Smooth muscle cell (in vitro differentiated cells): Measurements from ENCODE around the gene EGLN3. TPM values are rescaled to one million over a fixed set of nuclear protein-coding genes. Genes with fewer than 3 reads are reported as not detected.
A peak's percentile ranks its signal among the peaks of the same experiment; 100 is the strongest.

Source experiments
- DNase-seq: peaks from one replicate; lab custom pipeline; 2025; ENCODE audit not compliant: unreplicated experiment; lab: John Stamatoyannopoulos, UW
- H2AFZ ChIP-seq: fragments of 200-600 bp; sonication (generic); 2 replicates; pipeline ENCODE4 v1.6.0; 2016; ENCODE audit warnings: antibody characterized with exemption, low read depth, mild to moderate bottlenecking
- H3F3A ChIP-seq: fragments of 200-600 bp; sonication (generic); 2 replicates; pipeline ENCODE4 v1.6.0; 2017; ENCODE audit warnings: antibody characterized with exemption, low read depth
- H3K27ac ChIP-seq: fragments of 200-600 bp; sonication (generic); 2 replicates; pipeline ENCODE4 v1.5.1; 2016; ENCODE audit warnings: low read depth, mild to moderate bottlenecking
- H3K27me3 ChIP-seq: fragments of 200-600 bp; sonication (generic); 2 replicates; pipeline ENCODE4 v1.6.1; 2016; ENCODE audit warnings: low read depth, mild to moderate bottlenecking
- H3K36me3 ChIP-seq: fragments of 200-600 bp; sonication (generic); 2 replicates; pipeline ENCODE4 v1.5.1; 2016; ENCODE audit warnings: low read depth
- H3K4me1 ChIP-seq: fragments of 200-600 bp; sonication (generic); 2 replicates; pipeline ENCODE4 v1.5.1; 2016; ENCODE audit warnings: low read depth
- H3K4me2 ChIP-seq: fragments of 200-600 bp; sonication (generic); 2 replicates; pipeline ENCODE4 v1.6.0; 2016; ENCODE audit warnings: mild to moderate bottlenecking
- H3K4me3 ChIP-seq: fragments of 200-600 bp; sonication (generic); 2 replicates; pipeline ENCODE4 v1.5.1; 2016; ENCODE audit warnings: mild to moderate bottlenecking
- H3K79me2 ChIP-seq: fragments of 200-600 bp; sonication (generic); 2 replicates; pipeline ENCODE4 v1.6.0; 2016; ENCODE audit warnings: low read depth, mild to moderate bottlenecking
- H3K9ac ChIP-seq: fragments of 200-600 bp; sonication (generic); 2 replicates; pipeline ENCODE4 v1.6.0; 2016; ENCODE audit warnings: low read depth
- H3K9me3 ChIP-seq: fragments of 200-600 bp; sonication (generic); replicated peaks from 2 replicates; pipeline ENCODE4 v1.5.1; 2016; ENCODE audit warnings: low read depth
- H4K20me1 ChIP-seq: fragments of 200-600 bp; sonication (generic); 2 replicates; pipeline ENCODE4 v1.6.0; 2016; ENCODE audit warnings: low read depth
- WGBS: methylation state at CpG from one replicate; pipeline ENCODE4 v1.1.7; 2016; ENCODE audit warnings: low lambda C conversion rate; 5-methylcytosine and 5-hydroxymethylcytosine counted together
- polyA plus RNA-seq: library from polyadenylated mRNA; unstranded; fragments of >200 nt; fragmentation: Nextera tagmentation; extraction: Ambion mirVana; gene quantifications from 2 replicates; pipeline ENCODE4 v1.2.1, GENCODE V29; 2016
- total RNA-seq: library from RNA; depleted of rRNA; stranded (reverse); fragments of >200 nt; gene quantifications from 2 replicates; pipeline ENCODE4 v1.2.3, GENCODE V29; 2014
- TF ChIP-seq, protein P1 (sequence below): fragments of 200-600 bp; sonication (generic); IDR thresholded peaks from 2 replicates; pipeline ENCODE4 v1.5.1; 2017; ENCODE audit warnings: borderline replicate concordance, mild to moderate bottlenecking, antibody characterized with exemption; ENCODE audit not compliant: insufficient read depth, poor library complexity, severe bottlenecking

EGLN3 gene
- total and polyA plus RNA-seq, 2 experiments from 2014 or later, result 127 to 146 TPM

DNA sequence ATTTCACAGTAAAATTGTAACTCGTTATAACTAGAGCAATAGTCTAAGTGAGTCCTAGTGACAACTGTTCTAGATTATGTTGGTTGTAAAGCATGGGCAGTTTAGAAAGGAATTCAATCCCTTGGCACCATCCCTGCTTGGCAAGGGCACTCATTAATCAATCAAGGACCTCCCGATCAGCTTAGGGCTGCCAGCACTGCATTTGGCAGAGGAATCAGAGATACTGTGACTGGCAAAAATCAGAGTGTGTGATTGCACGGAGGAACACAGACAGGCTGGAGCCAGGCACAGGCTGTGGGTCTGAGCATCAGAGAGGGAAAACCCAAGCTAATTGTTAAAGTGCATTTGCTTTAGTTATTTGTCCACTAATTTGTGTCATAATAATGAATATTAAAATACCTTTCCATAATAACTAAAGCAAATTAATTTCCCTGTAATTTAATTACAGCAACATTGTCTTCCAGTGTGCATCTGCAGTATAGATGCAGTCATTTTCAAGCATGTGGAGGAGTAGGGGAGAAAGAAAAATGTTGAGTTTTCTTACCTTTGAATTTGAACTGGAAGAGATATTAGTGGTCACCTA, 3.2 kb upstream of the EGLN3 start:
- no peaks in the 10 kb centered on the region for H3K36me3 ChIP-seq
- no peak for DNase-seq
- no peak overlapping the region for H2AFZ ChIP-seq
- H3K4me2 ChIP-seq, result no peak overlapping the region
- H3K27ac ChIP-seq, result no peak overlapping the region
- H3K9ac ChIP-seq, result no peak overlapping the region
- no peak overlapping the region for H3K4me3 ChIP-seq
- H3K4me1 ChIP-seq, result peaks cover 7% of the 10 kb centered on the region
- 77% methylated on average over 3 of the region's 3 CpGs for WGBS
- H3F3A ChIP-seq, result no peaks in the 10 kb centered on the region
- H3K27me3 ChIP-seq, result no peaks in the 10 kb centered on the region
- peaks cover 17% of the 10 kb centered on the region for H4K20me1 ChIP-seq
- H3K9me3 ChIP-seq, result no peaks in the 10 kb centered on the region
- peaks cover 17% of the 10 kb centered on the region for H3K79me2 ChIP-seq
- TF ChIP-seq, protein P1, sequence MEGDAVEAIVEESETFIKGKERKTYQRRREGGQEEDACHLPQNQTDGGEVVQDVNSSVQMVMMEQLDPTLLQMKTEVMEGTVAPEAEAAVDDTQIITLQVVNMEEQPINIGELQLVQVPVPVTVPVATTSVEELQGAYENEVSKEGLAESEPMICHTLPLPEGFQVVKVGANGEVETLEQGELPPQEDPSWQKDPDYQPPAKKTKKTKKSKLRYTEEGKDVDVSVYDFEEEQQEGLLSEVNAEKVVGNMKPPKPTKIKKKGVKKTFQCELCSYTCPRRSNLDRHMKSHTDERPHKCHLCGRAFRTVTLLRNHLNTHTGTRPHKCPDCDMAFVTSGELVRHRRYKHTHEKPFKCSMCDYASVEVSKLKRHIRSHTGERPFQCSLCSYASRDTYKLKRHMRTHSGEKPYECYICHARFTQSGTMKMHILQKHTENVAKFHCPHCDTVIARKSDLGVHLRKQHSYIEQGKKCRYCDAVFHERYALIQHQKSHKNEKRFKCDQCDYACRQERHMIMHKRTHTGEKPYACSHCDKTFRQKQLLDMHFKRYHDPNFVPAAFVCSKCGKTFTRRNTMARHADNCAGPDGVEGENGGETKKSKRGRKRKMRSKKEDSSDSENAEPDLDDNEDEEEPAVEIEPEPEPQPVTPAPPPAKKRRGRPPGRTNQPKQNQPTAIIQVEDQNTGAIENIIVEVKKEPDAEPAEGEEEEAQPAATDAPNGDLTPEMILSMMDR, result no peak

DNA sequence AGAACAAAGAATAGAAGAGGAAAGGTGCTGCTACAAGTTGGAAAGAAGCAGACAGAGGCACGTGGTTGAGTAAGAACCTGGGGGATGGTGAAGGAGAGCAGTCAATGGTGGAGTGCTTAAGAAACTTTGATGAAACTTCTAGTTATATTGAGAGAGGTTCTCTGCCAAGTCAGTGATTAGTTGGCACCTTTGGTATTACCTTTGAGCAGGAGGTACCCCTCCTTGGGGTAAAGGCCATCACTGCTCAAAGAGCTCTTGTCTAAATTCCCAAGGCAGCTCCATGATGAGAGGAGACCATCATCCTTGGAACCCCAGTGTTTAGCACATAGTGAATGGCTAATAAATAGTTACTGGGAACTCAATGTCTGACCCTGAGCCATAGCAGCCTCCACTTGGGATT, 1.7 kb upstream of the EGLN3 start:
- no peak for DNase-seq
- Histone ChIP-seq H3K4me2 (no peak overlapping the region), H3K27ac (no peak overlapping the region), H3K4me1 (peaks cover 14% of the 10 kb centered on the region), H3F3A (no peaks in the 10 kb centered on the region), H3K36me3 (no peaks in the 10 kb centered on the region), H3K9me3 (no peaks in the 10 kb centered on the region), H3K9ac (no peak overlapping the region), H3K4me3 (no peak overlapping the region), H3K27me3 (no peaks in the 10 kb centered on the region), H4K20me1 (peaks cover 33% of the 10 kb centered on the region), H2AFZ (no peak overlapping the region), H3K79me2 (peaks cover 33% of the 10 kb centered on the region)
- TF ChIP-seq, protein P1, result no peak
- WGBS, result 89% methylated on average over 1 of the region's 1 CpG

DNA sequence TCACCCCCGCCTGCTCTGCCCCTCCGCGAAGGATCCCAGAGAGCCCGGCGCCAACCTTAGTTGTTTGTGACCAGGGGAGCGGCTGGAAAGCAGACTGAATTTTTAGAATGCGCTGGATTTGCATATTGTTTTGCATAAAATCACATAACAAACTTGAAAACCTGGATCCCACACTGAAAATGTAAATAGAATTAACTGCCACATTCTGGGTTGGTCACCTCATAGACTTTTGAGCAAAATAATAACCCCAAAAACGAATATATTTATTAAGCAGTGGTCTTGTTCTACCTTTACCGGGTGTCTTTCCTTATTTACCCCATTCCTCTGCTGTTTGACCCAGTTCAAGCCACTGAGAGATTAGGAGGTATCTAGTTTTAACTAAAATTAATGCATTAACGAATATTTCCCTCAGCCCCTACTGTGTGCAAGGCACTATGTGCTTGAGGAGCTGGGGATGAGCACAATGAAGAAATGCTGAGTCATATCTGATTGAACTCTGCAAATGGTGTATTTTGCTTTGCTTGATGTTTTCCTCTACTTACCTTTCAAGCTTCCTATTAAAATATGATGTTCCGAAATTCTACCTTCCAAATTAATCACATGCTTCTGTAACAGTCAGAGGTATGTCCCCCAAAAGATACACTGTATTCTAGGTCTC, 438 bp upstream of the EGLN3 start:
- H3K4me3 ChIP-seq, result peak overlapping the region; percentile 79
- peak overlapping the region; percentile 75 for H3K9ac ChIP-seq
- no peak for DNase-seq
- H3F3A ChIP-seq, result no peaks in the 10 kb centered on the region
- TF ChIP-seq, protein P1, result no peak
- peak overlapping the region; percentile 4 for H2AFZ ChIP-seq
- H3K27ac ChIP-seq, result peak overlapping the region; percentile 22
- peak overlapping the region; percentile 91 for H3K4me2 ChIP-seq
- no peaks in the 10 kb centered on the region for H3K9me3 ChIP-seq
- no peaks in the 10 kb centered on the region for H3K27me3 ChIP-seq
- H3K79me2 ChIP-seq, result peaks cover 45% of the 10 kb centered on the region
- H3K4me1 ChIP-seq, result peaks cover 23% of the 10 kb centered on the region
- H4K20me1 ChIP-seq, result peaks cover 45% of the 10 kb centered on the region
- 10% methylated on average over 11 of the region's 11 CpGs for WGBS
- no peaks in the 10 kb centered on the region for H3K36me3 ChIP-seq
